GM23338 (cell line): ENCODE data around the gene IL18R1.

Experiments used
- JUNB ChIP-seq: IDR thresholded peaks from one replicate; pipeline ENCODE4 v1.6.1; 2016; ENCODE audit warnings: antibody characterized with exemption; ENCODE audit not compliant: unreplicated experiment
- POLR2AphosphoS5 ChIP-seq: IDR thresholded peaks from 2 replicates; pipeline ENCODE4 v1.6.1; 2016; ENCODE audit warnings: antibody characterized with exemption, low read depth
- TF ChIP-seq, protein P1 (sequence below), 2 experiments: fragments of 200-600 bp in 1 of 2; sonication (generic) in 1 of 2; conservative IDR thresholded peaks; 2 replicates each; pipeline versions ENCODE4 v1.5.1 to v1.6.1; 2016 to 2017; ENCODE audit warnings: antibody characterized with exemption in 2 of 2, low read depth in 2 of 2, mild to moderate bottlenecking in 2 of 2, moderate library complexity in 1 of 2

- TF ChIP-seq, protein P1, sequence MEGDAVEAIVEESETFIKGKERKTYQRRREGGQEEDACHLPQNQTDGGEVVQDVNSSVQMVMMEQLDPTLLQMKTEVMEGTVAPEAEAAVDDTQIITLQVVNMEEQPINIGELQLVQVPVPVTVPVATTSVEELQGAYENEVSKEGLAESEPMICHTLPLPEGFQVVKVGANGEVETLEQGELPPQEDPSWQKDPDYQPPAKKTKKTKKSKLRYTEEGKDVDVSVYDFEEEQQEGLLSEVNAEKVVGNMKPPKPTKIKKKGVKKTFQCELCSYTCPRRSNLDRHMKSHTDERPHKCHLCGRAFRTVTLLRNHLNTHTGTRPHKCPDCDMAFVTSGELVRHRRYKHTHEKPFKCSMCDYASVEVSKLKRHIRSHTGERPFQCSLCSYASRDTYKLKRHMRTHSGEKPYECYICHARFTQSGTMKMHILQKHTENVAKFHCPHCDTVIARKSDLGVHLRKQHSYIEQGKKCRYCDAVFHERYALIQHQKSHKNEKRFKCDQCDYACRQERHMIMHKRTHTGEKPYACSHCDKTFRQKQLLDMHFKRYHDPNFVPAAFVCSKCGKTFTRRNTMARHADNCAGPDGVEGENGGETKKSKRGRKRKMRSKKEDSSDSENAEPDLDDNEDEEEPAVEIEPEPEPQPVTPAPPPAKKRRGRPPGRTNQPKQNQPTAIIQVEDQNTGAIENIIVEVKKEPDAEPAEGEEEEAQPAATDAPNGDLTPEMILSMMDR (conservative IDR thresholded peaks at IDR 0.05; ENCODE audit: low read depth in 2 of 2) = no peak
- no peak for TF ChIP-seq POLR2AphosphoS5
- no peak for TF ChIP-seq JUNB
These were observed 31.4 kb downstream of the IL18R1 start for GRCh38 chr2:102386867-102387541.
